ENCODE data around the gene CYP2F1.

GRCh38 chr19:41112728-41113290 lies 1.4 kb upstream of the CYP2F1 start:
- TF ChIP-seq CTCF (IDR thresholded peaks at IDR 0.05) (no peak), POLR2A (IDR thresholded peaks at IDR 0.05) (no peak)

All from suprapubic skin (tissue), 3 donors.